Measurements from ENCODE around the gene AP5S1. TPM values are rescaled to one million over a fixed set of nuclear protein-coding genes. Genes with fewer than 3 reads are reported as not detected.

Gene AP5S1
- total RNA-seq, 1 experiment from 2014 or later, result 2.8 TPM

GRCh38 chr20:3781153-3781910, 39.0 kb upstream of the AP5S1 start, which contains the start of gene SPEF1:
Gene SPEF1, minus strand, starts transcription at chr20:3781448. Its CDS starts 161 bp downstream, at chr20:3781287.
- Mint-ChIP-seq H3K9me3 (no peaks in the 10 kb centered on the region), H3K27ac (peak within 1 kb of the TSS; percentile 29; the same call in 1 of the 2 replicates), H3K36me3 (peaks cover 4% of the 10 kb centered on the region; the same call in 1 of the 2 replicates), H3K4me3 (peak within 1 kb of the TSS; percentile 67), H3K4me1 (peaks cover 45% of the 10 kb centered on the region), H3K27me3 (ENCODE audit: low read depth) (peaks cover 42% of the 10 kb centered on the region)
- ChIA-PET POLR2A (interaction anchor here (0.6 to 1.0 kb wide), 3 partner anchors 37 to 69 kb away, joined by 3 to 5 read pairs (median 5); no protein-coding TSS in a partner anchor), CTCF (interaction anchor here (0.6 to 2.9 kb wide), 35 partner anchors 9 to 304 kb away, joined by 3 to 53 read pairs (median 4); partner anchors contain the start of genes ADAM33, ADISSP, AP5S1 and MAVS)
- DNase-seq (ENCODE audit: low spot score), result peak; percentile 83
- peak; percentile 58 for ATAC-seq
- TF ChIP-seq FOXP1 (CRISPR knock-in tag; IDR thresholded peaks at IDR 0.05; ENCODE audit: borderline replicate concordance) (0 out of 2 replicates have a peak, but pooled peaks have one; percentile 20), TEAD1 (CRISPR knock-in tag; IDR thresholded peaks at IDR 0.05) (0 out of 2 replicates have a peak, but pooled peaks have one; percentile 9), GABPB1 (CRISPR knock-in tag; IDR thresholded peaks at IDR 0.05) (peak; percentile 55; the same call in 1 of the 2 replicates), KAT7 (CRISPR knock-in tag; IDR thresholded peaks at IDR 0.05; ENCODE audit: borderline replicate concordance) (no peak), AR (CRISPR knock-in tag; IDR thresholded peaks at IDR 0.05) (peak; percentile 69; the same call in 1 of the 2 replicates), ZNF425 (CRISPR knock-in tag; conservative IDR thresholded peaks at IDR 0.05) (no peak)

- POLR2A ChIA-PET, result no interaction called here
- CTCF ChIA-PET, result interaction anchor here (2.8 to 2.9 kb wide), 2 partner anchors 14 to 66 kb away, joined by 16 to 53 read pairs; partner anchors contain the start of gene ADISSP
- no peak for ATAC-seq
These were observed 37.8 kb upstream of the AP5S1 start for GRCh38 chr20:3782597-3782996.

More at GRCh38 chr20:3782597-3782996, 37.8 kb upstream of the AP5S1 start:
- H3K4me1 Mint-ChIP-seq, result peaks cover 37% of the 10 kb centered on the region
- no peak overlapping the region for H3K4me3 Mint-ChIP-seq
- no peak for DNase-seq (ENCODE audit: low spot score)
- H3K27me3 Mint-ChIP-seq (ENCODE audit: low read depth), result peaks cover 33% of the 10 kb centered on the region
- H3K36me3 Mint-ChIP-seq, result peaks cover 4% of the 10 kb centered on the region; the same call in 1 of the 2 replicates
- H3K27ac Mint-ChIP-seq, result peak overlapping the region; percentile 60; the same call in 1 of the 2 replicates
- TF ChIP-seq NR1H2 (CRISPR knock-in tag; IDR thresholded peaks at IDR 0.05) (no peak), JUN (CRISPR knock-in tag; IDR thresholded peaks at IDR 0.05) (no peak), TP53 (CRISPR knock-in tag; IDR thresholded peaks at IDR 0.05) (no peak), CDX4 (CRISPR knock-in tag; IDR thresholded peaks at IDR 0.05; ENCODE audit: borderline replicate concordance) (no peak), ZNF532 (CRISPR knock-in tag; IDR thresholded peaks at IDR 0.05; ENCODE audit: borderline replicate concordance) (no peak), ZNF219 (CRISPR knock-in tag; IDR thresholded peaks at IDR 0.05; ENCODE audit: borderline replicate concordance) (no peak), ETV6 (CRISPR knock-in tag; IDR thresholded peaks at IDR 0.05) (no peak), IRF2 (CRISPR knock-in tag; IDR thresholded peaks at IDR 0.05; ENCODE audit: borderline replicate concordance, low read depth) (no peak)
- no peaks in the 10 kb centered on the region for H3K9me3 Mint-ChIP-seq

Data from WTC11 (cell line).